SK-N-SH treated with all-trans-retinoic acid at 6 μM for 48 hours (cell line): Measurements from ENCODE around the gene SULT2B1.

Source experiments
- ATAC-seq: fragments of 200-7000 bp; cut with Tn5 transposase; 3 replicates; pipeline ENCODE4 v1.9.1; 2020; ENCODE audit warnings: mild to moderate bottlenecking, moderate library complexity
- ARNTL ChIP-seq: fragments of 450-650 bp; formaldehyde crosslinking; IDR thresholded peaks from 2 replicates; pipeline ENCODE4 v1.5.0; 2020; ENCODE audit warnings: low read depth, mild to moderate bottlenecking, moderate library complexity, borderline replicate concordance
- BACH2 ChIP-seq: fragments of 250-450 bp; sonication (Bioruptor Pico); IDR thresholded peaks from 2 replicates; pipeline ENCODE4 v1.9.0; 2021; ENCODE audit warnings: mild to moderate bottlenecking, borderline replicate concordance
- CSDC2 ChIP-seq: fragments of 250-450 bp; sonication (Bioruptor Pico); IDR thresholded peaks from 2 replicates; pipeline ENCODE4 v1.5.0; 2020; ENCODE audit warnings: mild to moderate bottlenecking, moderate library complexity
- ESRRG ChIP-seq: fragments of 250-450 bp; sonication (Bioruptor Pico); IDR thresholded peaks from 2 replicates; pipeline ENCODE4 v1.6.1; 2021; ENCODE audit warnings: mild to moderate bottlenecking
- GLIS3 ChIP-seq: fragments of 250-450 bp; sonication (Bioruptor Pico); IDR thresholded peaks from 2 replicates; pipeline ENCODE4 v1.5.0; 2020; ENCODE audit warnings: mild to moderate bottlenecking, moderate library complexity
- ISL1 ChIP-seq: fragments of 250-450 bp; sonication (Bioruptor Pico); IDR thresholded peaks from 2 replicates; pipeline ENCODE4 v2.1.2; 2022; ENCODE audit warnings: mild to moderate bottlenecking, moderate library complexity
- OSR1 ChIP-seq: fragments of 250-450 bp; sonication (Bioruptor Pico); IDR thresholded peaks from 2 replicates; pipeline ENCODE4 v1.8.0; 2022; ENCODE audit warnings: moderate library complexity, mild to moderate bottlenecking, inconsistent platforms
- PPARA ChIP-seq: fragments of 250-450 bp; sonication (Bioruptor Pico); IDR thresholded peaks from 2 replicates; pipeline ENCODE4 v1.5.0; 2020; ENCODE audit warnings: mild to moderate bottlenecking, borderline replicate concordance
- SNAI2 ChIP-seq: fragments of 250-450 bp; sonication (Bioruptor Pico); IDR thresholded peaks from 2 replicates; pipeline ENCODE4 v1.5.0; 2020; ENCODE audit warnings: mild to moderate bottlenecking, moderate library complexity
- TCF4 ChIP-seq: fragments of 250-450 bp; sonication (Bioruptor Pico); IDR thresholded peaks from 2 replicates; pipeline ENCODE4 v1.8.0; 2021; ENCODE audit warnings: mild to moderate bottlenecking, moderate library complexity, borderline replicate concordance
- ZC3H10 ChIP-seq: fragments of 250-450 bp; sonication (Bioruptor Pico); IDR thresholded peaks from 2 replicates; pipeline ENCODE4 v1.5.1; 2021; ENCODE audit warnings: mild to moderate bottlenecking, moderate library complexity
- ZNF565 ChIP-seq: fragments of 450-650 bp; formaldehyde crosslinking; conservative IDR thresholded peaks from 2 replicates; pipeline ENCODE4 v1.5.0; 2020; ENCODE audit warnings: low read depth, mild to moderate bottlenecking, moderate library complexity
- ZNF70 ChIP-seq: fragments of 450-650 bp; formaldehyde crosslinking; IDR thresholded peaks from 2 replicates; pipeline ENCODE4 v1.5.0; 2020; ENCODE audit warnings: mild to moderate bottlenecking, moderate library complexity
- ZNF8 ChIP-seq: fragments of 450-650 bp; formaldehyde crosslinking; IDR thresholded peaks from 2 replicates; pipeline ENCODE4 v1.5.0; 2020; ENCODE audit warnings: mild to moderate bottlenecking, moderate library complexity
- TF ChIP-seq, protein P1 (sequence below): fragments of 250-450 bp; sonication (Bioruptor Pico); IDR thresholded peaks from 2 replicates; pipeline ENCODE4 v1.5.1; 2021; ENCODE audit warnings: mild to moderate bottlenecking, moderate library complexity
- TF ChIP-seq, protein P2 (sequence below): fragments of 250-450 bp; sonication (Bioruptor Pico); IDR thresholded peaks from 2 replicates; pipeline ENCODE4 v1.5.0; 2020; ENCODE audit warnings: mild to moderate bottlenecking, moderate library complexity
- TF ChIP-seq, protein P3 (sequence below): fragments of 250-450 bp; sonication (Bioruptor Pico); IDR thresholded peaks from 2 replicates; pipeline ENCODE4 v1.5.1; 2020; ENCODE audit warnings: low read depth, mild to moderate bottlenecking, moderate library complexity
- TF ChIP-seq, protein P4 (sequence below): fragments of 250-450 bp; sonication (Bioruptor Pico); IDR thresholded peaks from 2 replicates; pipeline ENCODE4 v1.8.0; 2021; ENCODE audit warnings: low read depth, mild to moderate bottlenecking, moderate library complexity, borderline replicate concordance
- TF ChIP-seq, protein P5 (sequence below): fragments of 250-450 bp; sonication (Bioruptor Pico); IDR thresholded peaks from 2 replicates; pipeline ENCODE4 v1.8.0; 2020; ENCODE audit warnings: mild to moderate bottlenecking, moderate library complexity, borderline replicate concordance

SULT2B1 gene

DNA sequence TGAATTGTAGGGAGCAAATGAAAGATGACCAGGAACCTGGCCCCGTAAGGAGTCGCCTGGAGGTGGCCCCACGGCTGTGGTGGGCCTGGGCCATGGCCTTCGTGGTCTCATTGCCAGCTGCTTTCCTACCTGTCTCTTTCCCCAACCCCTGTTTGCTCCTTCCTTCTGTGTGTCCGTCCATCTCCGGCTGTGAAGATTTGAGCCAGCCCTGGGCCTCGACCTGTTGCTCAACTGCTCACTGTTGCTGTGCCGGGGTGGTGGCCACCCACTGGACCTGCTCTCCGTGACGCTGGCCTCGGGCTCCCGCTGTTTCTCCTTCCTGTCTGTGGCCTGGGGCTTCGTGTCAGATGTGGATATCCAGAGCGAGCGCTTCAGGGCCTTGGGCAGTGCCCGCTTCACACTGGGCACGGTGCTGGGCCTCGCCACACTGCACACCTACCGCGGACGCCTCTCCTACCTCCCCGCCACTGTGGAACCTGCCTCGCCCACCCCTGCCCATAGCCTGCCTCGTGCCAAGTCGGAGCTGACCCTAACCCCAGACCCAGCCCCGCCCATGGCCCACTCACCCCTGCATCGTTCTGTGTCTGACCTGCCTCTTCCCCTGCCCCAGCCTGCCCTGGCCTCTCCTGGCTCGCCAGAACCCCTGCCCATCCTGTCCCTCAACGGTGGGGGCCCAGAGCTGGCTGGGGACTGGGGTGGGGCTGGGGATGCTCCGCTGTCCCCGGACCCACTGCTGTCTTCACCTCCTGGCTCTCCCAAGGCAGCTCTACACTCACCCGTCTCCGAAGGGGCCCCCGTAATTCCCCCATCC lies 76.7 kb downstream of the SULT2B1 start:
- TF ChIP-seq ESRRG (CRISPR knock-in tag) (no peak), SNAI2 (CRISPR knock-in tag) (no peak), BACH2 (CRISPR knock-in tag) (no peak), ZNF565 (CRISPR knock-in tag) (no peak), ZNF70 (CRISPR knock-in tag) (no peak)
- TF ChIP-seq, protein P1, sequence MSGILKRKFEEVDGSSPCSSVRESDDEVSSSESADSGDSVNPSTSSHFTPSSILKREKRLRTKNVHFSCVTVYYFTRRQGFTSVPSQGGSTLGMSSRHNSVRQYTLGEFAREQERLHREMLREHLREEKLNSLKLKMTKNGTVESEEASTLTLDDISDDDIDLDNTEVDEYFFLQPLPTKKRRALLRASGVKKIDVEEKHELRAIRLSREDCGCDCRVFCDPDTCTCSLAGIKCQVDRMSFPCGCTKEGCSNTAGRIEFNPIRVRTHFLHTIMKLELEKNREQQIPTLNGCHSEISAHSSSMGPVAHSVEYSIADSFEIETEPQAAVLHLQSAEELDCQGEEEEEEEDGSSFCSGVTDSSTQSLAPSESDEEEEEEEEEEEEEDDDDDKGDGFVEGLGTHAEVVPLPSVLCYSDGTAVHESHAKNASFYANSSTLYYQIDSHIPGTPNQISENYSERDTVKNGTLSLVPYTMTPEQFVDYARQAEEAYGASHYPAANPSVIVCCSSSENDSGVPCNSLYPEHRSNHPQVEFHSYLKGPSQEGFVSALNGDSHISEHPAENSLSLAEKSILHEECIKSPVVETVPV (CRISPR knock-in tag), result no peak
- no peak for ATAC-seq

DNA sequence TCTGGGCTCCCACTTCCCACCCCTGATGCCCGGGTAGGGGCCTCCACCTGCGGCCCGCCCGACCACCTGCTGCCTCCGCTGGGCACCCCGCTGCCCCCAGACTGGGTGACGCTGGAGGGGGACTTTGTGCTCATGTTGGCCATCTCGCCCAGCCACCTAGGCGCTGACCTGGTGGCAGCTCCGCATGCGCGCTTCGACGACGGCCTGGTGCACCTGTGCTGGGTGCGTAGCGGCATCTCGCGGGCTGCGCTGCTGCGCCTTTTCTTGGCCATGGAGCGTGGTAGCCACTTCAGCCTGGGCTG lies 77.3 kb downstream of the SULT2B1 start:
- no peak for ATAC-seq
- no peak for TF ChIP-seq SNAI2 (CRISPR knock-in tag)

DNA sequence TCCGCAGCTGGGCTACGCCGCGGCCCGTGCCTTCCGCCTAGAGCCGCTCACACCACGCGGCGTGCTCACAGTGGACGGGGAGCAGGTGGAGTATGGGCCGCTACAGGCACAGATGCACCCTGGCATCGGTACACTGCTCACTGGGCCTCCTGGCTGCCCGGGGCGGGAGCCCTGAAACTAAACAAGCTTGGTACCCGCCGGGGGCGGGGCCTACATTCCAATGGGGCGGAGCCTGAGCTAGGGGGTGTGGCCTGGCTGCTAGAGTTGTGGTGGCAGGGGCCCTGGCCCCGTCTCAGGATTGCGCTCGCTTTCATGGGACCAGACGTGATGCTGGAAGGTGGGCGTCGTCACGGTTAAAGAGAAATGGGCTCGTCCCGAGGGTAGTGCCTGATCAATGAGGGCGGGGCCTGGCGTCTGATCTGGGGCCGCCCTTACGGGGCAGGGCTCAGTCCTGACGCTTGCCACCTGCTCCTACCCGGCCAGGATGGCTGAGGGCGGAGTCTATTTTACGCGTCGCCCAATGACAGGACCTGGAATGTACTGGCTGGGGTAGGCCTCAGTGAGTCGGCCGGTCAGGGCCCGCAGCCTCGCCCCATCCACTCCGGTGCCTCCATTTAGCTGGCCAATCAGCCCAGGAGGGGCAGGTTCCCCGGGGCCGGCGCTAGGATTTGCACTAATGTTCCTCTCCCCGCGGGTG lies 77.8 kb downstream of the SULT2B1 start:
- TF ChIP-seq ISL1 (no peak), BACH2 (CRISPR knock-in tag) (no peak), ZNF8 (CRISPR knock-in tag) (no peak)
- ATAC-seq, result peak; percentile 2; the same call in 1 of the 3 replicates

DNA sequence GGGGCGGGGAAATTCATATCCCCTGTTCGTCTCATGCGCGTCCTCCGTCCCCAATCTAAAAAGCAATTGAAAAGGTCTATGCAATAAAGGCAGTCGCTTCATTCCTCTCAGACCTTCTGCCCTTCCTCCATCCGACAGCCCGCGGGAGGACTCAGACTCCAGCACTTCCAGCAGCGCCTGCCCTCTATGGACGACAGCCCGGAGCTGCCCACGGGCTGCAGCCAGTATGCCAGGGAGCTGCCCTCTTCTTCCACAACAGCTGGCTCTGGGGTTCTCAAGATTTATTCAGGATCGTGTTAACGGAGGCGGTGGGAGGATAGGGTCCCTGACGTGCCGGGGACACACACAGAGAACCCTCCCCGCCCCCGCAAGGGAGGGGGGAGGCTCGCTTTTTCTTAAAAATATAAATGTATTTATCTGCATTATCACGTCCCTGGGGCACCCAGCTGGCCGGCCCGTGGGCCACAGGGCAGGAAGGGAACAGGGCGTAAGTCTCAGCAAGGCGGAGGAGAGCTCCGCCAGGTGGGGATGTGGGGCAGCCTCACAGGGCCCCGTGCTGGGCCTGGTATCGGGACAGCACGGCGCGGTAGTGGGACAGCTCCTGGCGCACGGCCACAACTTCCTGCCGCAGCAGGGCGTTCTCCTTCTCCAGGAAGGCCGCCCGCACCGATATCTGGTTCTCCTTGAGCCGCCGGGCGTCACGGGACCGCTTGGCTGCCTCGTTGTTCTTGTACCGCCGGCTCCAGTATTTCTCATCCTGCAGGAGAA lies 78.5 kb downstream of the SULT2B1 start:
- no peak for TF ChIP-seq ZNF70 (CRISPR knock-in tag)
- TF ChIP-seq ISL1, result no peak
- TF ChIP-seq OSR1 (CRISPR knock-in tag), result no peak
- no peak for TF ChIP-seq ZNF8 (CRISPR knock-in tag)
- TF ChIP-seq, protein P2, sequence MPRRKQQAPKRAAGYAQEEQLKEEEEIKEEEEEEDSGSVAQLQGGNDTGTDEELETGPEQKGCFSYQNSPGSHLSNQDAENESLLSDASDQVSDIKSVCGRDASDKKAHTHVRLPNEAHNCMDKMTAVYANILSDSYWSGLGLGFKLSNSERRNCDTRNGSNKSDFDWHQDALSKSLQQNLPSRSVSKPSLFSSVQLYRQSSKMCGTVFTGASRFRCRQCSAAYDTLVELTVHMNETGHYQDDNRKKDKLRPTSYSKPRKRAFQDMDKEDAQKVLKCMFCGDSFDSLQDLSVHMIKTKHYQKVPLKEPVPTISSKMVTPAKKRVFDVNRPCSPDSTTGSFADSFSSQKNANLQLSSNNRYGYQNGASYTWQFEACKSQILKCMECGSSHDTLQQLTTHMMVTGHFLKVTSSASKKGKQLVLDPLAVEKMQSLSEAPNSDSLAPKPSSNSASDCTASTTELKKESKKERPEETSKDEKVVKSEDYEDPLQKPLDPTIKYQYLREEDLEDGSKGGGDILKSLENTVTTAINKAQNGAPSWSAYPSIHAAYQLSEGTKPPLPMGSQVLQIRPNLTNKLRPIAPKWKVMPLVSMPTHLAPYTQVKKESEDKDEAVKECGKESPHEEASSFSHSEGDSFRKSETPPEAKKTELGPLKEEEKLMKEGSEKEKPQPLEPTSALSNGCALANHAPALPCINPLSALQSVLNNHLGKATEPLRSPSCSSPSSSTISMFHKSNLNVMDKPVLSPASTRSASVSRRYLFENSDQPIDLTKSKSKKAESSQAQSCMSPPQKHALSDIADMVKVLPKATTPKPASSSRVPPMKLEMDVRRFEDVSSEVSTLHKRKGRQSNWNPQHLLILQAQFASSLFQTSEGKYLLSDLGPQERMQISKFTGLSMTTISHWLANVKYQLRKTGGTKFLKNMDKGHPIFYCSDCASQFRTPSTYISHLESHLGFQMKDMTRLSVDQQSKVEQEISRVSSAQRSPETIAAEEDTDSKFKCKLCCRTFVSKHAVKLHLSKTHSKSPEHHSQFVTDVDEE (CRISPR knock-in tag), result no peak
- no peak for TF ChIP-seq ZC3H10
- TF ChIP-seq TCF4 (CRISPR knock-in tag), result no peak
- TF ChIP-seq CSDC2 (CRISPR knock-in tag), result no peak
- TF ChIP-seq, protein P1 (CRISPR knock-in tag), result no peak
- no peak for TF ChIP-seq PPARA
- TF ChIP-seq BACH2 (CRISPR knock-in tag), result no peak
- TF ChIP-seq, protein P3, sequence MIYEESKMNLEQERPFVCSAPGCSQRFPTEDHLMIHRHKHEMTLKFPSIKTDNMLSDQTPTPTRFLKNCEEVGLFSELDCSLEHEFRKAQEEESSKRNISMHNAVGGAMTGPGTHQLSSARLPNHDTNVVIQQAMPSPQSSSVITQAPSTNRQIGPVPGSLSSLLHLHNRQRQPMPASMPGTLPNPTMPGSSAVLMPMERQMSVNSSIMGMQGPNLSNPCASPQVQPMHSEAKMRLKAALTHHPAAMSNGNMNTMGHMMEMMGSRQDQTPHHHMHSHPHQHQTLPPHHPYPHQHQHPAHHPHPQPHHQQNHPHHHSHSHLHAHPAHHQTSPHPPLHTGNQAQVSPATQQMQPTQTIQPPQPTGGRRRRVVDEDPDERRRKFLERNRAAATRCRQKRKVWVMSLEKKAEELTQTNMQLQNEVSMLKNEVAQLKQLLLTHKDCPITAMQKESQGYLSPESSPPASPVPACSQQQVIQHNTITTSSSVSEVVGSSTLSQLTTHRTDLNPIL (CRISPR knock-in tag), result no peak
- TF ChIP-seq GLIS3 (CRISPR knock-in tag), result no peak
- no peak for ATAC-seq

DNA sequence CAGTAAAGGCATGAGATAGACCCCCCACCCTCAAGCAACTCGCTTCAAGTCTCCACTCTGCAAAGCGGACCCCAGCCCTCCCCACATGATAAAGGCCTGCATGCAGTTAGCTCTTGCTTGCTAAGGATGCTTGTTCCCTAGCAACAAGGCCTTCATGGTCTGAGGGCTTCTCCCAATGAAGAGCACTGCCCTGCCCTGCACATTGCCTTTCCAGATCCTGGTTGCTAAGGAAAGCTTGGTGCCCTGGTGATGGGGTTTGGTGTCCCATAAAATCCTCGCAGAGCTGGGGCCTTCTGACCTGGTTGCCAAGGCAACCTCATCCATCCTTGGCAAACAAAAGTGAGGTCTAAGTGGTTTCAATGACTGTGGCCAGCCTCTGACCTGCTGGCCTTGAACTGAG lies 79.3 kb downstream of the SULT2B1 start:
- ATAC-seq, result no peak
- TF ChIP-seq SNAI2 (CRISPR knock-in tag) (no peak), ZNF8 (CRISPR knock-in tag) (no peak), ZNF565 (CRISPR knock-in tag) (no peak), PPARA (no peak), ZNF70 (CRISPR knock-in tag) (no peak), ARNTL (CRISPR knock-in tag) (no peak)
- TF ChIP-seq, protein P3 (CRISPR knock-in tag), result no peak
- TF ChIP-seq, protein P4, sequence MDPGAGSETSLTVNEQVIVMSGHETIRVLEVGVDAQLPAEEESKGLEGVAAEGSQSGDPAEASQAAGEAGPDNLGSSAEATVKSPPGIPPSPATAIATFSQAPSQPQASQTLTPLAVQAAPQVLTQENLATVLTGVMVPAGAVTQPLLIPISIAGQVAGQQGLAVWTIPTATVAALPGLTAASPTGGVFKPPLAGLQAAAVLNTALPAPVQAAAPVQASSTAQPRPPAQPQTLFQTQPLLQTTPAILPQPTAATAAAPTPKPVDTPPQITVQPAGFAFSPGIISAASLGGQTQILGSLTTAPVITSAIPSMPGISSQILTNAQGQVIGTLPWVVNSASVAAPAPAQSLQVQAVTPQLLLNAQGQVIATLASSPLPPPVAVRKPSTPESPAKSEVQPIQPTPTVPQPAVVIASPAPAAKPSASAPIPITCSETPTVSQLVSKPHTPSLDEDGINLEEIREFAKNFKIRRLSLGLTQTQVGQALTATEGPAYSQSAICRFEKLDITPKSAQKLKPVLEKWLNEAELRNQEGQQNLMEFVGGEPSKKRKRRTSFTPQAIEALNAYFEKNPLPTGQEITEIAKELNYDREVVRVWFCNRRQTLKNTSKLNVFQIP (CRISPR knock-in tag), result no peak
- TF ChIP-seq, protein P5, sequence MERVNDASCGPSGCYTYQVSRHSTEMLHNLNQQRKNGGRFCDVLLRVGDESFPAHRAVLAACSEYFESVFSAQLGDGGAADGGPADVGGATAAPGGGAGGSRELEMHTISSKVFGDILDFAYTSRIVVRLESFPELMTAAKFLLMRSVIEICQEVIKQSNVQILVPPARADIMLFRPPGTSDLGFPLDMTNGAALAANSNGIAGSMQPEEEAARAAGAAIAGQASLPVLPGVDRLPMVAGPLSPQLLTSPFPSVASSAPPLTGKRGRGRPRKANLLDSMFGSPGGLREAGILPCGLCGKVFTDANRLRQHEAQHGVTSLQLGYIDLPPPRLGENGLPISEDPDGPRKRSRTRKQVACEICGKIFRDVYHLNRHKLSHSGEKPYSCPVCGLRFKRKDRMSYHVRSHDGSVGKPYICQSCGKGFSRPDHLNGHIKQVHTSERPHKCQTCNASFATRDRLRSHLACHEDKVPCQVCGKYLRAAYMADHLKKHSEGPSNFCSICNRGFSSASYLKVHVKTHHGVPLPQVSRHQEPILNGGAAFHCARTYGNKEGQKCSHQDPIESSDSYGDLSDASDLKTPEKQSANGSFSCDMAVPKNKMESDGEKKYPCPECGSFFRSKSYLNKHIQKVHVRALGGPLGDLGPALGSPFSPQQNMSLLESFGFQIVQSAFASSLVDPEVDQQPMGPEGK (CRISPR knock-in tag), result no peak
